Breast epithelium (tissue), 4 donors: ENCODE results near the gene AFG1L. TPM values are rescaled to one million over a fixed set of nuclear protein-coding genes. Genes with fewer than 3 reads are reported as not detected.
"Not testable (repeated sequence)": the region's sequence is repeated elsewhere in the genome, so short reads cannot be mapped to it uniquely, and the experiment has no call there.

ENCODE experiments used
- DNase-seq, 2 donors: peaks; one replicate each; pipeline ENCODE4 v3.0.0-alpha.2; 2019; ENCODE audit warnings: low spot score in 2 of 2
- H3K27ac ChIP-seq, 2 donors: fragments of 200-600 bp; sonication (generic) in 1 of 2; one replicate each; pipeline ENCODE4 v1.5.1; 2016 to 2019; ENCODE audit warnings: mild to moderate bottlenecking in 1 of 2
- H3K27me3 ChIP-seq, 2 donors: fragments of 200-600 bp; sonication (generic) in 1 of 2; one replicate each; pipeline versions ENCODE4 v1.5.1 to v1.6.0; 2017 to 2019; ENCODE audit warnings: control low read depth in 1 of 2, mild to moderate bottlenecking in 1 of 2
- H3K36me3 ChIP-seq: fragments of 200-600 bp; one replicate; pipeline ENCODE4 v1.5.1; 2019
- H3K4me1 ChIP-seq, 2 donors: fragments of 200-600 bp; sonication (generic); one replicate each; pipeline ENCODE4 v1.5.1; 2016 to 2019; ENCODE audit warnings: control low read depth in 1 of 2
- H3K4me3 ChIP-seq, 3 donors: fragments of 200-600 bp; sonication (generic); 1 replicate in 2 of 3; 2 replicates in 1 of 3; pipeline ENCODE4 v1.5.1; 2016 to 2019; ENCODE audit warnings: mild to moderate bottlenecking in 3 of 3, moderate library complexity in 2 of 3
- H3K9me3 ChIP-seq, 2 donors: fragments of 200-600 bp; sonication (generic) in 1 of 2; one replicate each; pipeline ENCODE4 v1.5.1; 2016 to 2019; ENCODE audit warnings: control low read depth in 1 of 2
- CTCF ChIP-seq, 3 donors: fragments of 450-650 bp; IDR thresholded peaks; one replicate each; pipeline ENCODE4 v1.5.1; 2016 to 2017; ENCODE audit warnings: antibody characterized with exemption in 3 of 3, mild to moderate bottlenecking in 3 of 3, moderate library complexity in 3 of 3
- POLR2A ChIP-seq: fragments of 450-650 bp; IDR thresholded peaks from one replicate; pipeline ENCODE4 v1.6.1; 2016; ENCODE audit warnings: antibody characterized with exemption, mild to moderate bottlenecking, moderate library complexity
- POLR2AphosphoS5 ChIP-seq, 3 donors: sonication (generic); formaldehyde crosslinking; IDR thresholded peaks; one replicate each; pipeline ENCODE4 v1.6.1; 2017; ENCODE audit warnings: antibody characterized with exemption in 3 of 3
- intact Hi-C: fragments of 100-400 bp; cut with DNase I; formaldehyde crosslinking; loops from one replicate; pipeline ENCODE4 v1.15.1; 2023; ENCODE audit warnings: low total_unique reads
- total RNA-seq, 3 donors: library from RNA; depleted of rRNA; stranded (reverse); fragments of >200 nt; gene quantifications; one replicate each; pipeline ENCODE4 v1.1.0, GENCODE V29; 2016

Gene AFG1L
- total RNA-seq, 3 donors from 2014 or later = 2.3 to 5.6 (median 4.0) TPM

- no peaks in the 10 kb centered on the region for H3K9me3 ChIP-seq
- no peak overlapping the region for H3K27ac ChIP-seq
- intact Hi-C loops = no loop called here
- TF ChIP-seq POLR2A (no peak), CTCF (IDR thresholded peaks at IDR 0.05) (no peak), POLR2AphosphoS5 (IDR thresholded peaks at IDR 0.05) (no peak)
- no peak for DNase-seq
- H3K36me3 ChIP-seq = no peaks in the 10 kb centered on the region
- no peak overlapping the region for H3K4me3 ChIP-seq
- no peaks in the 10 kb centered on the region for H3K4me1 ChIP-seq
- H3K27me3 ChIP-seq = no peaks in the 10 kb centered on the region
Measured at GRCh38 chr6:108441141-108441540, 146.3 kb downstream of the AFG1L start.

DNA sequence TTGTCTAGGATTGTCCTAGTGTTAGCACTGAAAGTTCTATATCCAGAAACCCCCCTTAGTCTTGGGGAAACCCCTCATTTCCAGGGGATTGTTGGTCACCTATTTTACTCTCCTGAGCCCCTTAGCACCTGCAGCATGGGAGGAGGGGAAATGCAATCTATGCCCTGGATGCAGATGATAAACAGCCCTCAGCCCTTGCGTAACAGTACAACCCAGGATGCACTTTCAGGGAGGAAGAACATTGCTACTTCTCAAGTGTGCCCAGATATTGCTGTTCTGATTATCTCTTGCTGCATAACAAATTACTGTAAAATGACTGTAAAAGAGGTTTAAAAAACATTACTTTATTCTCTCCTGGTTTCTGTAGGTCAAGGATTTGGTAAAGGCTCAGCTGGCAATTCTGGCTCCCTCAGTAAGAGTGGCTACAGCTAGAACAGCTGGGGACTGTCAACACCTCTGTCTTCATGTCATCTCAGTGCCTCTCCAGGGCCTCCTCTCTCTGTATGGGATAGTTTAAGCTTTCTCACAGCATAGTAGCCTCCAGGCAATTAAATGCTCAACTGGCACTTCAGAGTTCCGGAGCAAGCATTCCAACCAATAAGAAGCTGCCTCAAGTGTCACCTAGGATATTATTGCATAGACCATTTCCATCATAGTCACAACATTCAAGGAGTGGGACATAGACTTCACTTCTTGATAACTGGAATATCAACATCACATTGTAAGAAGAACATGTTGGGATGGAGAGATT, 148.1 kb downstream of the AFG1L start:
- H3K36me3 ChIP-seq = no peaks in the 10 kb centered on the region
- intact Hi-C loops = no loop called here

DNA sequence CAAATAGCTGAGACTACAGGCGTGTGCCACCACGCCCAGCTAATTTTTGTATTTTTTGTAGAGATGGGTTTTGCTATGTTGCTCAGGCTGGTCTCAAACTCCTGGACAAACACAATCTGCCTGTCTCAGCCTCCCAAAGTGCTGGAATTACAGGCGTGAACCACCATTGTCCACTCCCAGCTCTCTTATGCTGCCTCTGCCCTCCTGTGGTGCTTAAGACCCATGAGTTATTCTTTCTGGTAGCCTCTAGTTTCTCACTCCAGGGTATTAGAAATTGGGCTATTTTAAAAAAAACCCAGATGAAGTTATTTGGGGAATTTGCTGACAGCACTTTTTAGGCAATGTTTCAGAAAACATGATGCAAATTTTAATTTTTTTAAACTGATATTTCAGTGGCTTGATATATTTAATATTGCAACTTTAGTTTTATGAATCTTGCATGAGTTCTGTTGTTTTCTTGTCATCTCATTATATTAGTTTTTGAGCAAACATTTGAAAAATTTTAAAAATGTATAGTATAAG, 151.8 kb downstream of the AFG1L start:
- intact Hi-C loops = no loop called here
- H3K4me1 ChIP-seq = no peaks in the 10 kb centered on the region
- H3K27me3 ChIP-seq = no peaks in the 10 kb centered on the region
- no peak for DNase-seq
- H3K27ac ChIP-seq = no peak overlapping the region
- H3K9me3 ChIP-seq = no peaks in the 10 kb centered on the region
- H3K4me3 ChIP-seq = no peak overlapping the region
- no peak for TF ChIP-seq POLR2A
- TF ChIP-seq POLR2AphosphoS5 (IDR thresholded peaks at IDR 0.05) = no peak
- TF ChIP-seq CTCF (IDR thresholded peaks at IDR 0.05) = no peak
- H3K36me3 ChIP-seq = no peaks in the 10 kb centered on the region

More for the DNA sequence above, 148.1 kb downstream of the AFG1L start:
- no peak for TF ChIP-seq POLR2A
- no peak for TF ChIP-seq POLR2AphosphoS5 (IDR thresholded peaks at IDR 0.05)
- no peak for TF ChIP-seq CTCF (IDR thresholded peaks at IDR 0.05)
- DNase-seq = no peak
- Histone ChIP-seq H3K27me3 (no peaks in the 10 kb centered on the region), H3K4me1 (no peaks in the 10 kb centered on the region), H3K9me3 (no peaks in the 10 kb centered on the region), H3K4me3 (no peak overlapping the region), H3K27ac (no peak overlapping the region)

DNA sequence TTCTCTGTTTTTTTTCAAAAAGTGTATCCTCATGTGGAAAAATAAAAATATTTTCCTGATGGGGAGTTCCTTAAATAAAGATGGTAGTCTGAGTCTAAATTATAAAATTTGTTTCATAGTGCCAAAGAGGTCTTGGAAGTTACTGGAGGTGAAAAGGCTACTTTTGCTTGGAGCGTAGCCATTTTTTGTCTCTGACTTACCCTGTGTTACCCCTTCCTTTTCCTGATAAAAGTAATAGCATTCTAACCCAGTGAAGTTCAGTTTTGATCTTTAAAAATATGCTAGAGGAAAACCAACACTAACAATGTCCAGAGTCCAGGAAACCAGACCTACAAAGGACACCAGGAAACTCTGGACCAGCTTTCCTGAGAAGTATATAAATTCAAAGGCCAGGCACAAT, 153.6 kb downstream of the AFG1L start:
- H3K27ac ChIP-seq = no peak overlapping the region
- TF ChIP-seq POLR2AphosphoS5 (IDR thresholded peaks at IDR 0.05) (no peak), POLR2A (no peak), CTCF (IDR thresholded peaks at IDR 0.05) (no peak)
- no peaks in the 10 kb centered on the region for H3K9me3 ChIP-seq
- no peaks in the 10 kb centered on the region for H3K36me3 ChIP-seq
- H3K4me1 ChIP-seq = no peaks in the 10 kb centered on the region
- H3K4me3 ChIP-seq = no peak overlapping the region
- H3K27me3 ChIP-seq = no peaks in the 10 kb centered on the region
- no peak for DNase-seq
- intact Hi-C loops = no loop called here

- H3K27ac ChIP-seq, H3K36me3 ChIP-seq, intact Hi-C loops, H3K4me3 ChIP-seq, DNase-seq, H3K9me3 ChIP-seq, H3K27me3 ChIP-seq, H3K4me1 ChIP-seq: not testable (repeated sequence)
Measured at GRCh38 chr6:108449717-108450116, 154.9 kb downstream of the AFG1L start.
